ENCODE results near the gene PLA2G4C. TPM values are rescaled to one million over a fixed set of nuclear protein-coding genes. Genes with fewer than 3 reads are reported as not detected.

Gene PLA2G4C
- total and polyA plus RNA-seq, 11 donors, result 11.0 to 71.5 (median 39.0) TPM

- WGBS, 4 donors, result 77 to 89% (median 80%) methylated on average over 6 of the region's 6 CpGs
- no peaks in the 10 kb centered on the region for H3K4me1 ChIP-seq
These were observed 109.8 kb downstream of the PLA2G4C start for GRCh38 chr19:48000846-48001245.

GRCh38 chr19:47998800-47999199, 111.8 kb downstream of the PLA2G4C start:
- H3K36me3 ChIP-seq, result no peaks in the 10 kb centered on the region
- peaks cover 0 to 5% (median 0%) of the 10 kb centered on the region in 12 donors for H3K9me3 ChIP-seq
- H3K4me1 ChIP-seq, result no peaks in the 10 kb centered on the region
- H3K4me3 ChIP-seq, result no peak overlapping the region
- no peak for ATAC-seq
- no peak for TF ChIP-seq CTCF (IDR thresholded peaks at IDR 0.05)
- no peak for TF ChIP-seq POLR2A (IDR thresholded peaks at IDR 0.05)
- peaks cover 0 to 15% (median 0%) of the 10 kb centered on the region in 9 donors for H3K27me3 ChIP-seq
- H3K27ac ChIP-seq, result no peak overlapping the region
- no peak for DNase-seq
- intact Hi-C loops (cut with DNase I), result no loop called here
- 82 to 86% (median 84%) methylated on average over 6 of the region's 6 CpGs for WGBS, 4 donors

More at GRCh38 chr19:48000846-48001245, 109.8 kb downstream of the PLA2G4C start:
- Histone ChIP-seq H3K27me3 (peaks cover 0 to 2% (median 0%) of the 10 kb centered on the region in 9 donors), H3K9me3 (peaks cover 0 to 5% (median 0%) of the 10 kb centered on the region in 12 donors), H3K4me3 (no peak overlapping the region), H3K27ac (no peak overlapping the region), H3K36me3 (no peaks in the 10 kb centered on the region)
- intact Hi-C loops (cut with DNase I), result no loop called here
- no peak for TF ChIP-seq CTCF (IDR thresholded peaks at IDR 0.05)
- no peak for TF ChIP-seq POLR2A (IDR thresholded peaks at IDR 0.05)
- DNase-seq (no peak), ATAC-seq (no peak)

Other genes with a start within 250 kb of the PLA2G4C start
- gene SULT2A1, start 224.5 kb downstream of the PLA2G4C start, total RNA-seq, result not detected
- gene SULT2A1, start 224.5 kb downstream of the PLA2G4C start, polyA plus RNA-seq, result not detected
- not detected for gene BSPH1, start 118.6 kb downstream of the PLA2G4C start, total RNA-seq
- gene BSPH1, start 118.6 kb downstream of the PLA2G4C start, polyA plus RNA-seq, result not detected
- gene ELSPBP1, start 116.2 kb downstream of the PLA2G4C start, total RNA-seq, result not detected
- not detected for gene ELSPBP1, start 116.2 kb downstream of the PLA2G4C start, polyA plus RNA-seq
- not detected for gene CABP5, start 66.7 kb downstream of the PLA2G4C start, total RNA-seq
- not detected for gene CABP5, start 66.7 kb downstream of the PLA2G4C start, polyA plus RNA-seq
- gene LIG1, start 59.5 kb upstream of the PLA2G4C start, total RNA-seq, result 10 to 100 TPM in 1 of 9 donors, 1 to 10 TPM in 8; 2.1 to 16.5 (median 3.9) TPM
- gene LIG1, start 59.5 kb upstream of the PLA2G4C start, polyA plus RNA-seq, result 1 to 10 TPM; 4.3 to 4.4 TPM
- 1 to 10 TPM; 2.2 to 7.7 (median 6.2) TPM for gene ZSWIM9, start 59.9 kb upstream of the PLA2G4C start, total RNA-seq
- 1 to 10 TPM; 5.8 to 7.4 TPM for gene ZSWIM9, start 59.9 kb upstream of the PLA2G4C start, polyA plus RNA-seq
- 10 to 100 TPM; 18.3 to 49.0 (median 28.8) TPM for gene CARD8, start 145.1 kb upstream of the PLA2G4C start, total RNA-seq
- gene CARD8, start 145.1 kb upstream of the PLA2G4C start, polyA plus RNA-seq, result 10 to 100 TPM; 22.6 to 23.1 TPM
- gene ZNF114, start 159.3 kb upstream of the PLA2G4C start, total RNA-seq, result 1 to 10 TPM in 1 of 9 donors, under 1 TPM in 6, not detected in 2; 0.16 to 1.5 (median 0.32) TPM
- gene ZNF114, start 159.3 kb upstream of the PLA2G4C start, polyA plus RNA-seq, result 1 to 10 TPM in 1 of 2 donors, under 1 TPM in 1; 0.19 to 1.0 TPM
- gene EMP3, start 214.7 kb upstream of the PLA2G4C start, total RNA-seq, result 100 to 1,000 TPM in 1 of 9 donors, 10 to 100 TPM in 8; 17.7 to 105 (median 57.8) TPM
- gene EMP3, start 214.7 kb upstream of the PLA2G4C start, polyA plus RNA-seq, result 10 to 100 TPM; 60.5 to 91.9 TPM